PC-9 (cell line): ENCODE results near the gene PHF21B. TPM values are rescaled to one million over a fixed set of nuclear protein-coding genes. Genes with fewer than 3 reads are reported as not detected.

Experiments
- BruUV-seq: library from RNA; stranded (reverse); fragments of 400-500 nt; replicated peaks from 2 replicates; lab custom pipeline; 2021; lab: Mats Ljungman, UMichigan
- CTCF ChIA-PET: fragments of 300-600 bp; sonication (Branson Sonifier 250); formaldehyde crosslinking; loops from one replicate; lab custom pipeline; 2022; ENCODE audit warnings: antibody characterized with exemption; lab: Charles Lee
- POLR2A ChIA-PET: fragments of 300-600 bp; sonication (Branson Sonifier 250); formaldehyde crosslinking; loops from one replicate; lab custom pipeline; 2022; ENCODE audit warnings: antibody characterized with exemption; ENCODE audit not compliant: unreplicated experiment; lab: Charles Lee
- DNase-seq, 2 experiments: peaks; one replicate each; pipeline versions ENCODE4 v3.0.0 to v3.0.0-alpha.2; 2015 to 2022; ENCODE audit warnings: mixed read lengths in 1 of 2
- H2AFZ ChIP-seq: fragments of 200-600 bp; sonication (generic); 2 replicates; pipeline ENCODE4 v1.8.1; 2017; ENCODE audit warnings: antibody characterized with exemption
- H3F3A ChIP-seq: fragments of 200-600 bp; sonication (generic); 2 replicates; pipeline ENCODE4 v1.8.1; 2017; ENCODE audit warnings: antibody characterized with exemption, mild to moderate bottlenecking, low read depth; ENCODE audit not compliant: insufficient read depth
- H3K27ac ChIP-seq: fragments of 200-600 bp; sonication (generic); 2 replicates; pipeline ENCODE4 v1.6.1; 2016; ENCODE audit warnings: mixed run types
- H3K27me3 ChIP-seq: fragments of 200-600 bp; sonication (generic); 2 replicates; pipeline ENCODE4 v1.6.1; 2016; ENCODE audit warnings: low read depth, mixed run types; ENCODE audit not compliant: insufficient read depth
- H3K36me3 ChIP-seq: fragments of 200-600 bp; sonication (generic); 2 replicates; pipeline ENCODE4 v1.6.1; 2016; ENCODE audit warnings: low read depth, mixed run types
- H3K4me1 ChIP-seq: fragments of 200-600 bp; sonication (generic); replicated peaks from 2 replicates; pipeline ENCODE4 v1.6.1; 2016; ENCODE audit warnings: mixed run types; ENCODE audit not compliant: insufficient read depth
- H3K4me2 ChIP-seq: fragments of 200-600 bp; sonication (generic); 2 replicates; pipeline ENCODE4 v1.6.1; 2017; ENCODE audit warnings: mixed run types
- H3K4me3 ChIP-seq: fragments of 200-600 bp; sonication (generic); 2 replicates; pipeline ENCODE4 v1.6.1; 2016; ENCODE audit warnings: mixed run types
- H3K79me2 ChIP-seq: fragments of 200-600 bp; sonication (generic); 2 replicates; pipeline ENCODE4 v1.6.1; 2017; ENCODE audit warnings: low read depth, mixed run types
- H3K9me2 ChIP-seq: fragments of 200-600 bp; sonication (generic); 2 replicates; pipeline ENCODE4 v1.8.1; 2017; ENCODE audit warnings: mild to moderate bottlenecking; ENCODE audit not compliant: insufficient read depth
- H3K9me3 ChIP-seq: fragments of 200-600 bp; sonication (generic); 2 replicates; pipeline ENCODE4 v1.8.1; 2016; ENCODE audit warnings: low read depth; ENCODE audit not compliant: insufficient read depth
- H4K20me1 ChIP-seq: fragments of 200-600 bp; sonication (generic); 2 replicates; pipeline ENCODE4 v1.8.1; 2017; ENCODE audit not compliant: insufficient read depth
- CTCF ChIP-seq: fragments of 200-600 bp; sonication (generic); conservative IDR thresholded peaks from 2 replicates; pipeline ENCODE4 v1.6.1; 2017; ENCODE audit warnings: mixed run types, antibody characterized with exemption, mild to moderate bottlenecking, moderate library complexity
- EZH2 ChIP-seq: fragments of 200-600 bp; sonication (generic); IDR thresholded peaks from 2 replicates; pipeline ENCODE4 v1.8.0; 2017; ENCODE audit warnings: antibody characterized with exemption, low read depth
- intact Hi-C: fragments of 100-400 bp; cut with micrococcal nuclease; formaldehyde crosslinking; loops from one replicate; pipeline ENCODE4 v1.10.0; 2022; ENCODE audit not compliant: unreplicated experiment
- total RNA-seq: library from RNA; stranded (reverse); gene quantifications from 2 replicates; pipeline ENCODE4 v1.2.3, GENCODE V29; 2021

Gene PHF21B
- total RNA-seq, 1 experiment from 2014 or later: not detected

- ChIA-PET CTCF (no interaction called here), POLR2A (no interaction called here)
- Histone ChIP-seq H3K9me3 (no peaks in the 10 kb centered on the region; the same call in 1 of the 2 replicates), H3K4me3 (no peak overlapping the region), H3K27ac (no peak overlapping the region), H3K36me3 (peaks cover 4% of the 10 kb centered on the region; the same call in 1 of the 2 replicates), H2AFZ (no peak overlapping the region), H3K79me2 (no peaks in the 10 kb centered on the region), H3K27me3 (no peaks in the 10 kb centered on the region), H3F3A (peaks cover 3% of the 10 kb centered on the region; the same call in 1 of the 2 replicates), H3K4me2 (no peak overlapping the region), H4K20me1 (no peaks in the 10 kb centered on the region), H3K4me1 (no peaks in the 10 kb centered on the region), H3K9me2 (no peaks in the 10 kb centered on the region)
- intact Hi-C loops: no loop called here
- DNase-seq: no peak
- no TSS peak for BruUV-seq
- TF ChIP-seq EZH2 (no peak), CTCF (no peak)
Measured at GRCh38 chr22:44845796-44846720, 163.7 kb downstream of the PHF21B start.

GRCh38 chr22:44845191-44845590, 164.6 kb downstream of the PHF21B start:
- Histone ChIP-seq H3K4me2 (no peak overlapping the region), H4K20me1 (no peaks in the 10 kb centered on the region), H3K4me1 (no peaks in the 10 kb centered on the region), H3K9me2 (no peaks in the 10 kb centered on the region), H3K4me3 (no peak overlapping the region), H3K36me3 (peaks cover 4% of the 10 kb centered on the region; the same call in 1 of the 2 replicates), H3K9me3 (no peaks in the 10 kb centered on the region; the same call in 1 of the 2 replicates), H3K27me3 (no peaks in the 10 kb centered on the region), H2AFZ (no peak overlapping the region), H3K27ac (no peak overlapping the region), H3K79me2 (no peaks in the 10 kb centered on the region), H3F3A (no peaks in the 10 kb centered on the region; the same call in 1 of the 2 replicates)
- BruUV-seq: no TSS peak
- DNase-seq: no peak
- TF ChIP-seq EZH2 (no peak), CTCF (no peak)
- CTCF ChIA-PET: no interaction called here
- intact Hi-C loops: no loop called here
- POLR2A ChIA-PET: no interaction called here

GRCh38 chr22:44842417-44842816, 167.4 kb downstream of the PHF21B start:
- no peaks in the 10 kb centered on the region for H3K27me3 ChIP-seq
- no peaks in the 10 kb centered on the region for H3F3A ChIP-seq
- no peak overlapping the region for H2AFZ ChIP-seq
- no peaks in the 10 kb centered on the region for H3K36me3 ChIP-seq
- no peaks in the 10 kb centered on the region for H3K4me1 ChIP-seq
- no peak for DNase-seq
- H3K27ac ChIP-seq: no peak overlapping the region
- H3K9me2 ChIP-seq: no peaks in the 10 kb centered on the region
- no peak overlapping the region for H3K4me2 ChIP-seq
- CTCF ChIA-PET: no interaction called here
- no peaks in the 10 kb centered on the region for H3K79me2 ChIP-seq
- no peak overlapping the region for H3K4me3 ChIP-seq
- TF ChIP-seq CTCF: no peak
- no peak for TF ChIP-seq EZH2
- POLR2A ChIA-PET: interaction anchor here (0.5 kb wide), 1 partner anchor 415 kb away, joined by 7 read pairs; no protein-coding TSS in a partner anchor
- BruUV-seq: no TSS peak
- no peaks in the 10 kb centered on the region for H4K20me1 ChIP-seq
- intact Hi-C loops: no loop called here
- H3K9me3 ChIP-seq: no peaks in the 10 kb centered on the region; the same call in 1 of the 2 replicates
